Body of pancreas (tissue), 4 donors: ENCODE data around the gene IKZF1. TPM values are rescaled to one million over a fixed set of nuclear protein-coding genes. Genes with fewer than 3 reads are reported as not detected.

Source experiments
- ATAC-seq: fragments of 150-250 bp; one replicate; pipeline ENCODE4 v1.9.1; 2016
- DNase-seq, 4 donors: peaks; one replicate each; pipeline ENCODE4 v3.0.0-alpha.2; 2019
- H3K27ac ChIP-seq, 4 donors: fragments of 200-600 bp; sonication (generic); 1 replicate in 3 of 4; 2 replicates in 1 of 4; pipeline versions ENCODE4 v1.5.1 to v1.6.1; 2016 to 2019; ENCODE audit warnings: mild to moderate bottlenecking in 1 of 4, mixed read lengths in 1 of 4, moderate library complexity in 1 of 4
- H3K27me3 ChIP-seq, 2 donors: fragments of 200-600 bp; sonication (generic); one replicate each; pipeline ENCODE4 v1.6.0; 2016; ENCODE audit warnings: mild to moderate bottlenecking in 1 of 2
- H3K36me3 ChIP-seq, 2 donors: fragments of 200-600 bp; sonication (generic); replicated peaks in 1 of 2; 2 replicates each; pipeline ENCODE4 v1.5.1; 2016; ENCODE audit warnings: low read depth in 2 of 2; ENCODE audit not compliant: insufficient read depth in 1 of 2
- H3K4me1 ChIP-seq: fragments of 200-600 bp; sonication (generic); one replicate; pipeline ENCODE4 v1.6.0; 2016
- H3K4me3 ChIP-seq, 2 donors: fragments of 200-600 bp; sonication (generic); 1 replicate in 1 of 2; 2 replicates in 1 of 2; pipeline ENCODE4 v1.5.1; 2016 to 2019
- H3K9me3 ChIP-seq, 3 donors: fragments of 200-600 bp; sonication (generic); 1 replicate in 2 of 3; 2 replicates in 1 of 3; pipeline ENCODE4 v1.5.1; 2016
- POLR2A ChIP-seq, 3 donors: fragments of 450-650 bp; IDR thresholded peaks; one replicate each; pipeline ENCODE4 v1.6.1; 2016; ENCODE audit warnings: antibody characterized with exemption in 3 of 3, mild to moderate bottlenecking in 2 of 3
- WGBS, 2 donors: methylation state at CpG; one replicate each; pipeline ENCODE4 v1.1.5; 2017; 5-methylcytosine and 5-hydroxymethylcytosine counted together
- intact Hi-C: fragments of 100-400 bp; cut with DNase I; formaldehyde crosslinking; loops from one replicate; pipeline ENCODE4 v1.15.1; 2023
- total RNA-seq, 2 donors: library from RNA; depleted of rRNA; stranded (reverse); fragments of >200 nt; gene quantifications; one replicate each; pipeline ENCODE4 v1.1.0, GENCODE V29; 2016
- TF ChIP-seq, protein P1 (sequence below), 7 experiments: fragments of 450-650 bp in 4 of 7; fragments of 200-600 bp in 3 of 7; sonication (generic) in 3 of 7; IDR thresholded peaks; one replicate each; pipeline ENCODE4 v1.5.1; 2016 to 2019; ENCODE audit warnings: antibody characterized with exemption in 7 of 7

The IKZF1 gene
- total RNA-seq, 2 donors from 2014 or later, result 3.9 to 16.5 TPM

- intact Hi-C loops, result no loop called here
Observed at GRCh38 chr7:50268223-50268622, 36.3 kb upstream of the IKZF1 start.

GRCh38 chr7:50268990-50269389 lies 35.5 kb upstream of the IKZF1 start:
- TF ChIP-seq POLR2A (IDR thresholded peaks at IDR 0.05), result no peak
- TF ChIP-seq, protein P1, sequence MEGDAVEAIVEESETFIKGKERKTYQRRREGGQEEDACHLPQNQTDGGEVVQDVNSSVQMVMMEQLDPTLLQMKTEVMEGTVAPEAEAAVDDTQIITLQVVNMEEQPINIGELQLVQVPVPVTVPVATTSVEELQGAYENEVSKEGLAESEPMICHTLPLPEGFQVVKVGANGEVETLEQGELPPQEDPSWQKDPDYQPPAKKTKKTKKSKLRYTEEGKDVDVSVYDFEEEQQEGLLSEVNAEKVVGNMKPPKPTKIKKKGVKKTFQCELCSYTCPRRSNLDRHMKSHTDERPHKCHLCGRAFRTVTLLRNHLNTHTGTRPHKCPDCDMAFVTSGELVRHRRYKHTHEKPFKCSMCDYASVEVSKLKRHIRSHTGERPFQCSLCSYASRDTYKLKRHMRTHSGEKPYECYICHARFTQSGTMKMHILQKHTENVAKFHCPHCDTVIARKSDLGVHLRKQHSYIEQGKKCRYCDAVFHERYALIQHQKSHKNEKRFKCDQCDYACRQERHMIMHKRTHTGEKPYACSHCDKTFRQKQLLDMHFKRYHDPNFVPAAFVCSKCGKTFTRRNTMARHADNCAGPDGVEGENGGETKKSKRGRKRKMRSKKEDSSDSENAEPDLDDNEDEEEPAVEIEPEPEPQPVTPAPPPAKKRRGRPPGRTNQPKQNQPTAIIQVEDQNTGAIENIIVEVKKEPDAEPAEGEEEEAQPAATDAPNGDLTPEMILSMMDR (IDR thresholded peaks at IDR 0.05), result no peak
- 71 to 80% methylated on average over 3 of the region's 3 CpGs for WGBS, 2 donors
- Histone ChIP-seq H3K36me3 (no peaks in the 10 kb centered on the region), H3K27me3 (no peaks in the 10 kb centered on the region), H3K9me3 (no peaks in the 10 kb centered on the region), H3K4me1 (no peaks in the 10 kb centered on the region), H3K4me3 (no peak overlapping the region), H3K27ac (no peak overlapping the region)
- no peak for DNase-seq
- intact Hi-C loops, result no loop called here
- ATAC-seq, result no peak

More at GRCh38 chr7:50268223-50268622, 36.3 kb upstream of the IKZF1 start:
- DNase-seq (no peak), ATAC-seq (no peak)
- no peak overlapping the region for H3K4me3 ChIP-seq
- no peaks in the 10 kb centered on the region for H3K27me3 ChIP-seq
- no peak for TF ChIP-seq POLR2A (IDR thresholded peaks at IDR 0.05)
- TF ChIP-seq, protein P1 (IDR thresholded peaks at IDR 0.05), result no peak
- H3K36me3 ChIP-seq, result no peaks in the 10 kb centered on the region
- no peaks in the 10 kb centered on the region for H3K4me1 ChIP-seq
- H3K9me3 ChIP-seq, result no peaks in the 10 kb centered on the region
- WGBS, 2 donors, result 79 to 86% methylated on average over 4 of the region's 4 CpGs
- H3K27ac ChIP-seq, result no peak overlapping the region

- WGBS, 2 donors, result 58 to 67% methylated on average over 5 of the region's 5 CpGs
- H3K9me3 ChIP-seq, result no peaks in the 10 kb centered on the region
- no peaks in the 10 kb centered on the region for H3K4me1 ChIP-seq
- ATAC-seq, result no peak
- no peak overlapping the region for H3K27ac ChIP-seq
- H3K4me3 ChIP-seq, result no peak overlapping the region
- no peaks in the 10 kb centered on the region for H3K27me3 ChIP-seq
- DNase-seq, result no peak
- no peak for TF ChIP-seq POLR2A (IDR thresholded peaks at IDR 0.05)
- TF ChIP-seq, protein P1 (IDR thresholded peaks at IDR 0.05), result no peak
- intact Hi-C loops, result no loop called here
- no peaks in the 10 kb centered on the region for H3K36me3 ChIP-seq
Observed at GRCh38 chr7:50270531-50271018, 33.9 kb upstream of the IKZF1 start.

- Histone ChIP-seq H3K4me3 (no peak overlapping the region), H3K9me3 (no peaks in the 10 kb centered on the region), H3K4me1 (no peaks in the 10 kb centered on the region), H3K27me3 (no peaks in the 10 kb centered on the region), H3K27ac (no peak overlapping the region), H3K36me3 (no peaks in the 10 kb centered on the region)
- ATAC-seq (no peak), DNase-seq (no peak)
- intact Hi-C loops, result no loop called here
- TF ChIP-seq POLR2A (IDR thresholded peaks at IDR 0.05), result no peak
- TF ChIP-seq, protein P1 (IDR thresholded peaks at IDR 0.05), result no peak
- 45 to 66% methylated on average over 3 of the region's 3 CpGs for WGBS, 2 donors
Observed at GRCh38 chr7:50272808-50273207, 31.7 kb upstream of the IKZF1 start.

DNA sequence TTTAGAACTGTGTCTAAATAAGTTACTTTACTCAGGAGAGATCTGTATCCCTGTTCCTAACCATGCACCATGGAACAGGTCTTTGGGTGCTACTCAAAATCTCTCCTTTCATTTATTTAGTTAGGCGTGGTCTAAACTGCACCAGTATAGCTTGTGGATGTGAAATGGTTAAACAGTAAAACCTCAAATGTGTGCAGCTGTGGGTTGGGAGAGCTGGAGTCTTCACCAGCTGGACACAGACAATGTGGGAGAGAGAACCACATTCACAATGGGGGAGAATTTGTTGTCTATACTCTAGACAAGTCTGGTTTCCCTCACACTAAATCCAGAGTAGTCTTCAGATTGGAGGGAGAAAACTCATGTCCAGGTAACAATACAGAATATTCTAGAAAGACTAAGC lies 31.2 kb upstream of the IKZF1 start:
- ATAC-seq, result no peak
- no peak for TF ChIP-seq POLR2A (IDR thresholded peaks at IDR 0.05)
- TF ChIP-seq, protein P1 (IDR thresholded peaks at IDR 0.05), result no peak
- Histone ChIP-seq H3K27me3 (no peaks in the 10 kb centered on the region), H3K4me3 (no peak overlapping the region), H3K36me3 (no peaks in the 10 kb centered on the region), H3K27ac (no peak overlapping the region), H3K9me3 (no peaks in the 10 kb centered on the region), H3K4me1 (no peaks in the 10 kb centered on the region)
- WGBS, 2 donors, result 71 to 73% methylated on average over 1 of the region's 1 CpG
- DNase-seq, result no peak
- intact Hi-C loops, result no loop called here
